PC-3 (cell line): ENCODE results near the gene CEP112. TPM values are rescaled to one million over a fixed set of nuclear protein-coding genes. Genes with fewer than 3 reads are reported as not detected.

Experiments used
- ATAC-seq: fragments of 200-7000 bp; cut with Tn5 transposase; 2 replicates; pipeline ENCODE4 v1.9.1; 2020; ENCODE audit warnings: mild to moderate bottlenecking, moderate library complexity
- BruUV-seq: library from RNA; stranded (reverse); fragments of 400-500 nt; replicated peaks from 2 replicates; lab custom pipeline; 2021; lab: Mats Ljungman, UMichigan
- CTCF ChIA-PET: fragments of 300-600 bp; sonication (Branson Sonifier 250); formaldehyde crosslinking; loops from one replicate; lab custom pipeline; 2022; ENCODE audit warnings: antibody characterized with exemption; lab: Charles Lee
- POLR2A ChIA-PET: fragments of 300-600 bp; sonication (Branson Sonifier 250); formaldehyde crosslinking; loops from one replicate; lab custom pipeline; 2022; ENCODE audit warnings: antibody characterized with exemption; ENCODE audit not compliant: unreplicated experiment; lab: Charles Lee
- DNase-seq: peaks from one replicate; pipeline ENCODE4 v3.0.0-alpha.2; 2015
- H2AFZ ChIP-seq: fragments of 300-600 bp; sonication (generic); 2 replicates; pipeline ENCODE4 v1.6.0; 2016; ENCODE audit warnings: antibody characterized with exemption, low read length
- H3F3A ChIP-seq: fragments of 300-600 bp; sonication (generic); one replicate; pipeline ENCODE4 v1.6.0; 2017; ENCODE audit warnings: antibody characterized with exemption, low read length, control low read depth, mild to moderate bottlenecking; ENCODE audit not compliant: unreplicated experiment
- H3K27ac ChIP-seq: fragments of 300-600 bp; sonication (generic); 2 replicates; pipeline ENCODE4 v1.5.1; 2016; ENCODE audit warnings: mild to moderate bottlenecking, low read length
- H3K27me3 ChIP-seq: fragments of 300-600 bp; sonication (generic); 2 replicates; pipeline ENCODE4 v1.6.1; 2016; ENCODE audit warnings: low read length, mixed read lengths
- H3K36me3 ChIP-seq: fragments of 300-600 bp; sonication (generic); 2 replicates; pipeline ENCODE4 v1.6.1; 2016; ENCODE audit warnings: low read depth, mixed run types, low read length, mixed read lengths
- H3K4me1 ChIP-seq: fragments of 300-600 bp; sonication (generic); 2 replicates; pipeline ENCODE4 v1.5.1; 2016; ENCODE audit warnings: low read length; ENCODE audit not compliant: insufficient read depth
- H3K4me2 ChIP-seq: fragments of 300-600 bp; sonication (generic); 2 replicates; pipeline ENCODE4 v1.6.0; 2016; ENCODE audit warnings: low read length
- H3K4me3 ChIP-seq: fragments of 300-600 bp; sonication (generic); 2 replicates; pipeline ENCODE4 v1.5.1; 2016; ENCODE audit warnings: mild to moderate bottlenecking, low read length, mixed read lengths
- H3K79me2 ChIP-seq: fragments of 300-600 bp; sonication (generic); 2 replicates; pipeline ENCODE4 v1.6.1; 2017; ENCODE audit warnings: low read length, mixed read lengths
- H3K9ac ChIP-seq: fragments of 300-600 bp; sonication (generic); 2 replicates; pipeline ENCODE4 v1.6.0; 2016; ENCODE audit warnings: mild to moderate bottlenecking, low read length
- H3K9me2 ChIP-seq: fragments of 300-600 bp; sonication (generic); replicated peaks from 2 replicates; pipeline ENCODE4 v1.6.1; 2016; ENCODE audit warnings: mixed run types, low read length, mixed read lengths
- H3K9me3 ChIP-seq: fragments of 300-600 bp; sonication (generic); 2 replicates; pipeline ENCODE4 v1.6.1; 2016; ENCODE audit warnings: low read length, mixed read lengths
- H4K20me1 ChIP-seq: fragments of 300-600 bp; sonication (generic); 2 replicates; pipeline ENCODE4 v1.6.1; 2016; ENCODE audit warnings: low read length, mixed read lengths
- EZH2 ChIP-seq: fragments of 300-600 bp; sonication (generic); IDR thresholded peaks from one replicate; pipeline ENCODE4 v1.6.1; 2017; ENCODE audit warnings: antibody characterized with exemption, mild to moderate bottlenecking, low read length; ENCODE audit not compliant: unreplicated experiment
- EZH2phosphoT487 ChIP-seq: fragments of 300-600 bp; sonication (generic); IDR thresholded peaks from 2 replicates; pipeline ENCODE4 v1.6.1; 2018; ENCODE audit warnings: mild to moderate bottlenecking, antibody characterized with exemption, low read length, borderline replicate concordance
- intact Hi-C: fragments of 100-400 bp; cut with micrococcal nuclease; formaldehyde crosslinking; loops from 2 replicates; pipeline ENCODE4 v1.9.0; 2023
- total RNA-seq: library from RNA; depleted of rRNA; stranded (reverse); fragments of >200 nt; gene quantifications from 2 replicates; pipeline ENCODE4 v1.2.3, GENCODE V29; 2014
- TF ChIP-seq, protein P1 (sequence below): fragments of 300-600 bp; sonication (generic); conservative IDR thresholded peaks from 2 replicates; pipeline ENCODE4 v1.5.1; 2017; ENCODE audit warnings: antibody characterized with exemption, low read depth, mild to moderate bottlenecking, low read length

Gene CEP112
- total RNA-seq, 1 experiment from 2014 or later = 6.5 TPM

- H3K27ac ChIP-seq = no peak overlapping the region
- no TSS peak for BruUV-seq
- POLR2A ChIA-PET = no interaction called here
- ATAC-seq (no peak), DNase-seq (no peak)
- H3K36me3 ChIP-seq = no peaks in the 10 kb centered on the region
- no peaks in the 10 kb centered on the region for H3K9me3 ChIP-seq
- H2AFZ ChIP-seq = no peak overlapping the region
- H3K9ac ChIP-seq = no peak overlapping the region
- no peaks in the 10 kb centered on the region for H3K9me2 ChIP-seq
- no peaks in the 10 kb centered on the region for H3K27me3 ChIP-seq
- no peaks in the 10 kb centered on the region for H4K20me1 ChIP-seq
- H3F3A ChIP-seq = no peaks in the 10 kb centered on the region
- CTCF ChIA-PET = no interaction called here
- no peak overlapping the region for H3K4me3 ChIP-seq
- intact Hi-C loops = no loop called here
- no peaks in the 10 kb centered on the region for H3K4me1 ChIP-seq
- H3K79me2 ChIP-seq = no peaks in the 10 kb centered on the region
- H3K4me2 ChIP-seq = no peak overlapping the region
- TF ChIP-seq, protein P1, sequence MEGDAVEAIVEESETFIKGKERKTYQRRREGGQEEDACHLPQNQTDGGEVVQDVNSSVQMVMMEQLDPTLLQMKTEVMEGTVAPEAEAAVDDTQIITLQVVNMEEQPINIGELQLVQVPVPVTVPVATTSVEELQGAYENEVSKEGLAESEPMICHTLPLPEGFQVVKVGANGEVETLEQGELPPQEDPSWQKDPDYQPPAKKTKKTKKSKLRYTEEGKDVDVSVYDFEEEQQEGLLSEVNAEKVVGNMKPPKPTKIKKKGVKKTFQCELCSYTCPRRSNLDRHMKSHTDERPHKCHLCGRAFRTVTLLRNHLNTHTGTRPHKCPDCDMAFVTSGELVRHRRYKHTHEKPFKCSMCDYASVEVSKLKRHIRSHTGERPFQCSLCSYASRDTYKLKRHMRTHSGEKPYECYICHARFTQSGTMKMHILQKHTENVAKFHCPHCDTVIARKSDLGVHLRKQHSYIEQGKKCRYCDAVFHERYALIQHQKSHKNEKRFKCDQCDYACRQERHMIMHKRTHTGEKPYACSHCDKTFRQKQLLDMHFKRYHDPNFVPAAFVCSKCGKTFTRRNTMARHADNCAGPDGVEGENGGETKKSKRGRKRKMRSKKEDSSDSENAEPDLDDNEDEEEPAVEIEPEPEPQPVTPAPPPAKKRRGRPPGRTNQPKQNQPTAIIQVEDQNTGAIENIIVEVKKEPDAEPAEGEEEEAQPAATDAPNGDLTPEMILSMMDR = no peak
- TF ChIP-seq EZH2phosphoT487 = no peak
- TF ChIP-seq EZH2 = no peak
These were observed 289.8 kb downstream of the CEP112 start for GRCh38 chr17:65902155-65902554.

DNA sequence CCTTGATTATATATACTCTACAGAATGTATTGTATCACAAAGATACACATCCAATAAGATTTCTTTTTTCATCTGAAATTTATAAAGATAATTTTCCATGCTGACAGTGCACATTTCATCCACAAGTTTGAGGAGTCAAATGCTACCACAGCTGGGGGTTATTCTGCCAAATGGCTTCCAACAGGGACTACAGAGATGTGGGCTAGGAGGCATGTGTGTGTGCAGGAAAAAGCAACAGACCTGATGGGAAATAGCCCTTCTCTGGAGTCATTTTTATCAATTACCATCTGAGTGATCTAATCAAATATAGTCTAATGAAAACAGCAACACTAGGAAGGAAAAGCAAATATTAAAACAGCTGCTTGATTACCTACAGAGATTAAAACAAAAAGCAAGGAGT, 290.5 kb downstream of the CEP112 start:
- TF ChIP-seq EZH2 (no peak), EZH2phosphoT487 (no peak)
- TF ChIP-seq, protein P1 = no peak
- Histone ChIP-seq H3K9ac (no peak overlapping the region), H3K9me2 (no peaks in the 10 kb centered on the region), H3K27ac (no peak overlapping the region), H3F3A (no peaks in the 10 kb centered on the region), H2AFZ (no peak overlapping the region), H3K9me3 (no peaks in the 10 kb centered on the region), H3K27me3 (no peaks in the 10 kb centered on the region), H3K4me2 (no peak overlapping the region), H3K36me3 (no peaks in the 10 kb centered on the region), H3K4me3 (no peak overlapping the region), H3K79me2 (no peaks in the 10 kb centered on the region), H4K20me1 (no peaks in the 10 kb centered on the region), H3K4me1 (no peaks in the 10 kb centered on the region)
- BruUV-seq = no TSS peak
- intact Hi-C loops = no loop called here
- ChIA-PET POLR2A (no interaction called here), CTCF (no interaction called here)
- DNase-seq (no peak), ATAC-seq (no peak)

DNA sequence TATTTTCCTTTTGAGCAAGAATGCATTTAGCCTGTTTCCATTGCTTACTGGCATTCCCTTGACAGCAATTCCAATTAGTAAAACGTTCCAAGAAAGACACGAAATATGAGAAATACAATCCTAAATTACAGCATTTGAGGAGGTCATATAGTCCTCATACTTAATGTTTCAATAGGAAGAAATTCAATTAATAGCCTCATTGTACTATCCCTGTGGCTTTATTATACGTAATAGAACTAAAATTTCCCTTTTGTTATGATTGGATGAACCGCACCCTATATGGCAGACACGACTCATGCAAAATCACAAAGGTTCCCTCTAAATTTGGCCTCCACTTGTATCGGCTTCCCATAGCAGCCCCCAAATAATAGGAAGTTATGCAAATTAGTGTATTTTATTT, 291.7 kb downstream of the CEP112 start:
- H3K27ac ChIP-seq = no peak overlapping the region
- TF ChIP-seq EZH2 = no peak
- no peaks in the 10 kb centered on the region for H3K9me3 ChIP-seq
- H4K20me1 ChIP-seq = no peaks in the 10 kb centered on the region
- no peaks in the 10 kb centered on the region for H3K27me3 ChIP-seq
- no peak overlapping the region for H3K4me2 ChIP-seq
- no peak overlapping the region for H2AFZ ChIP-seq
- H3K9ac ChIP-seq = no peak overlapping the region
- BruUV-seq = no TSS peak
- no peak overlapping the region for H3K4me3 ChIP-seq
- ChIA-PET CTCF (no interaction called here), POLR2A (no interaction called here)
- no peaks in the 10 kb centered on the region for H3K4me1 ChIP-seq
- ATAC-seq (no peak), DNase-seq (no peak)
- no peaks in the 10 kb centered on the region for H3K79me2 ChIP-seq
- intact Hi-C loops = no loop called here
- no peaks in the 10 kb centered on the region for H3K36me3 ChIP-seq
- H3F3A ChIP-seq = no peaks in the 10 kb centered on the region
- H3K9me2 ChIP-seq = no peaks in the 10 kb centered on the region
